ENCODE measurements around the gene ACTC1.

ACTC1 gene

DNA sequence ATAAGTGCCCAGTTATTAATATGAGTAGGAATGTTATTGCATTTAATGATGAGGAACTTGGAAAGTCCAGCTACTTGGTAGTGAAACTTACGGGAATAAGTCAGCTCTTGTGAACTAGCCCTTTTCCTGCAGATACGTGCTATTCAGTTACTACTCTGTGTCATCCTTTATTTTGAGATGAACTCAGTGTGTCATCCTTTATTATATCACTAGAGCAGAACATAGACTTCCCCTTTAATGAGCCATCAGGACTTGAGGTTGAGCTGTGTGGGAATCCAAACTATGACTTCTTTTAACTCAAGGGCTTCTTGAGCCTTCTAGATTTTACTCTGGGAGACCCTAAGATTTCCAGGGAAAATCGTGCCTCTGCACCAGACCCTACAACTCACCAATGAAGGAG is 3.6 kb downstream of the ACTC1 start:
- CTCF ChIA-PET = no interaction called here
- DNase-seq (ENCODE audit: extremely low spot score) = no peak
- POLR2A ChIA-PET = no interaction called here
- TF ChIP-seq FOXK2 (IDR thresholded peaks at IDR 0.05) = no peak
- TF ChIP-seq SUZ12 (IDR thresholded peaks at IDR 0.05) = no peak

DNA sequence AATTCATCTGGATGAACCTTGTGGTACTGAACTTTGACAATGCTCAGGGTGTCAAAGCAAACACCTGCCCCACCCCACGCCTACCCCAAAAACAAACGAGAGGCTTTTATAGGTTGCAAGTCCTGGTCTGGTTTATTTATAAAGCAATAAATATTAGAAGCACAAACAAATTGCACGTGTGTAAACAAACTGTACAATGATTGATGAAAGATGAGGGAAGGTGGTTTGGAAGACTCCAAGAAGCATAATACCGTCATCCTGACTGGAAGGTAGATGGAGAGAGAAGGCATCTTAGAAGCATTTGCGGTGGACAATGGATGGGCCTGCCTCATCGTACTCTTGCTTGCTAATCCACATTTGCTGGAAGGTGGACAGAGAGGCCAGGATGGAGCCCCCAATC is 5.2 kb downstream of the ACTC1 start:
- CTCF ChIA-PET = no interaction called here
- POLR2A ChIA-PET = no interaction called here
- DNase-seq (ENCODE audit: extremely low spot score) = no peak
- no peak for TF ChIP-seq NFRKB (IDR thresholded peaks at IDR 0.05)
- no peak for TF ChIP-seq FOXK2 (IDR thresholded peaks at IDR 0.05)
- no peak for TF ChIP-seq BHLHE40 (IDR thresholded peaks at IDR 0.05; ENCODE audit: borderline replicate concordance)
- no peak for TF ChIP-seq L3MBTL2 (conservative IDR thresholded peaks at IDR 0.05)
- no peak for TF ChIP-seq SP1 (IDR thresholded peaks at IDR 0.05)
- no peak for TF ChIP-seq TARDBP (IDR thresholded peaks at IDR 0.05)
- TF ChIP-seq LEF1 (IDR thresholded peaks at IDR 0.05; ENCODE audit: borderline replicate concordance) = no peak
- no peak for TF ChIP-seq CTBP1 (IDR thresholded peaks at IDR 0.05; ENCODE audit: borderline replicate concordance)
- no peak for TF ChIP-seq SUZ12 (IDR thresholded peaks at IDR 0.05)
- TF ChIP-seq ZNF384 (IDR thresholded peaks at IDR 0.05) = no peak
- no peak for TF ChIP-seq ELF4 (IDR thresholded peaks at IDR 0.05)
- no peak for TF ChIP-seq ARNT (IDR thresholded peaks at IDR 0.05)
- TF ChIP-seq, protein P1, sequence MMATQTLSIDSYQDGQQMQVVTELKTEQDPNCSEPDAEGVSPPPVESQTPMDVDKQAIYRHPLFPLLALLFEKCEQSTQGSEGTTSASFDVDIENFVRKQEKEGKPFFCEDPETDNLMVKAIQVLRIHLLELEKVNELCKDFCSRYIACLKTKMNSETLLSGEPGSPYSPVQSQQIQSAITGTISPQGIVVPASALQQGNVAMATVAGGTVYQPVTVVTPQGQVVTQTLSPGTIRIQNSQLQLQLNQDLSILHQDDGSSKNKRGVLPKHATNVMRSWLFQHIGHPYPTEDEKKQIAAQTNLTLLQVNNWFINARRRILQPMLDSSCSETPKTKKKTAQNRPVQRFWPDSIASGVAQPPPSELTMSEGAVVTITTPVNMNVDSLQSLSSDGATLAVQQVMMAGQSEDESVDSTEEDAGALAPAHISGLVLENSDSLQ (IDR thresholded peaks at IDR 0.05) = no peak
- no peak for TF ChIP-seq HDGF (IDR thresholded peaks at IDR 0.05; ENCODE audit: borderline replicate concordance)
- TF ChIP-seq FOXA1 (IDR thresholded peaks at IDR 0.05) = no peak
- no peak for TF ChIP-seq FOXM1 (IDR thresholded peaks at IDR 0.05; ENCODE audit: borderline replicate concordance)

DNA sequence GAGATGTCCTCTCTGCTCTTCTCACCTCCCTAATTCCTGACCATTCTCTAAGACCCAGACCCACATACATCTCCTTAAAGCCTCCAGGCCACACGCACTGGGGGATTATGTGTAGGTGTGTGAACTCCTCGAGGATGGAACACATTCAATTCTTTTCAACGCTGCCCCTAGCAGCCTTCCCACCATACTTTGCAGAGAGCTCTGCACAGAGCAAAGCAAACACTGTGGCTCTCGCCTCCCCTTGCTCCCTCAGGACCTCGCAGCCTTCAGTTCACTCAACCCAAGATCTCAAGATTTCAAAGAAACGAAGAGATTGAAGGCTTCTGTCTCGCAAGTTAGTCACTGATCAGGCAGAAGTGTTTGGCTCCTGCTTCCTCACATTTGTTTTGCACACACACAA is 6.0 kb downstream of the ACTC1 start:
- no peak for DNase-seq (ENCODE audit: extremely low spot score)
- no peak for TF ChIP-seq HDGF (IDR thresholded peaks at IDR 0.05; ENCODE audit: borderline replicate concordance)
- TF ChIP-seq, protein P1 (IDR thresholded peaks at IDR 0.05) = no peak
- no peak for TF ChIP-seq L3MBTL2 (conservative IDR thresholded peaks at IDR 0.05)
- no peak for TF ChIP-seq FOXA1 (IDR thresholded peaks at IDR 0.05)
- TF ChIP-seq TARDBP (IDR thresholded peaks at IDR 0.05) = no peak
- TF ChIP-seq ARNT (IDR thresholded peaks at IDR 0.05) = no peak
- no peak for TF ChIP-seq SUZ12 (IDR thresholded peaks at IDR 0.05)
- no peak for TF ChIP-seq LEF1 (IDR thresholded peaks at IDR 0.05; ENCODE audit: borderline replicate concordance)
- TF ChIP-seq FOXK2 (IDR thresholded peaks at IDR 0.05) = no peak
- TF ChIP-seq FOXM1 (IDR thresholded peaks at IDR 0.05; ENCODE audit: borderline replicate concordance) = no peak
- no peak for TF ChIP-seq ZNF384 (IDR thresholded peaks at IDR 0.05)
- no peak for TF ChIP-seq ELF4 (IDR thresholded peaks at IDR 0.05)
- TF ChIP-seq SP1 (IDR thresholded peaks at IDR 0.05) = no peak
- TF ChIP-seq CTBP1 (IDR thresholded peaks at IDR 0.05; ENCODE audit: borderline replicate concordance) = no peak
- TF ChIP-seq NFRKB (IDR thresholded peaks at IDR 0.05) = no peak
- TF ChIP-seq BHLHE40 (IDR thresholded peaks at IDR 0.05; ENCODE audit: borderline replicate concordance) = no peak
- POLR2A ChIA-PET = no interaction called here
- CTCF ChIA-PET = no interaction called here

DNA sequence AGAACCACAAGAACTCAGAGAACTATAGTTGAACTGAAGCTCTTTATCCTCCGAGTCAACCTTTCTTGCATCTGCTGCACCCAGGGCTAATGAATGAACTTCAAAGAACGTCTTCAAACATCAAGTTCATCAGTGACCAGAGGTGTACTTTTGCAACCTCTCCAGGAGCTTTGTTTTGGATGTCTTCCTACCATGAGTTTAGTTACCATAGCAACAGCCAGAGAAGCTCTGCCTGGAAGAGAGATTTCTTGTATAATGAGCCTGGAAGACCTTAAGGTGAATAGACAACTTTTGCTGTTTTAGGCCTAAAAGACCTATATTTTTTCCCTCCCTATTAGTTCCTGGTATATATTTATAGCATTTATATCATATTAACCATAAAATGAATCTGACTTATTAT is 9.1 kb downstream of the ACTC1 start:
- no peak for TF ChIP-seq BHLHE40 (IDR thresholded peaks at IDR 0.05; ENCODE audit: borderline replicate concordance)
- TF ChIP-seq TARDBP (IDR thresholded peaks at IDR 0.05) = no peak
- POLR2A ChIA-PET = no interaction called here
- DNase-seq (ENCODE audit: extremely low spot score) = no peak

DNA sequence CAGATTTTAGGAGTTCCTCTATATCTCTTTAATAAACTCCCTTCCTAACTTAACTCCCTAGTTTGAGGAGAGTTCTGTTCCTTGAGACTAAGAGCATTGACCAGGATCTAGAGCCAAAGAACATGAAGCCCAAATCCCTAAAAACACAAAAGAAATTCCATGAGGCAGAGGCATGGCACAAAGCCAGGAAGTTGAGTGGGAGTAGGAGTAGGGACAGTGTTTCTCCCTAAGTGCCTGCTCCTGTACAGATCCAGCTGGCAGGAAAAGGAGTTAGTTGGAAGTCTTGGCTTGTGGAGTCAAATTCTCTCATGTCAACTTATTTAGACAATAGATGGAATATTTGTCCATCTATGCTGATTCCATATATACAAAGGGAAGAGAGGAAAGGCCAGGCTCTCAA is 11.4 kb downstream of the ACTC1 start:
- no peak for DNase-seq (ENCODE audit: extremely low spot score)
- no peak for TF ChIP-seq HDGF (IDR thresholded peaks at IDR 0.05; ENCODE audit: borderline replicate concordance)
- no peak for TF ChIP-seq LEF1 (IDR thresholded peaks at IDR 0.05; ENCODE audit: borderline replicate concordance)
- TF ChIP-seq FOXA1 (IDR thresholded peaks at IDR 0.05) = no peak
- no peak for TF ChIP-seq SUZ12 (IDR thresholded peaks at IDR 0.05)
- TF ChIP-seq NFRKB (IDR thresholded peaks at IDR 0.05) = no peak
- TF ChIP-seq SP1 (IDR thresholded peaks at IDR 0.05) = no peak
- TF ChIP-seq, protein P1 (IDR thresholded peaks at IDR 0.05) = no peak
- ChIA-PET CTCF (no interaction called here), POLR2A (no interaction called here)

More for the DNA sequence above, 9.1 kb downstream of the ACTC1 start:
- CTCF ChIA-PET = no interaction called here

DNA sequence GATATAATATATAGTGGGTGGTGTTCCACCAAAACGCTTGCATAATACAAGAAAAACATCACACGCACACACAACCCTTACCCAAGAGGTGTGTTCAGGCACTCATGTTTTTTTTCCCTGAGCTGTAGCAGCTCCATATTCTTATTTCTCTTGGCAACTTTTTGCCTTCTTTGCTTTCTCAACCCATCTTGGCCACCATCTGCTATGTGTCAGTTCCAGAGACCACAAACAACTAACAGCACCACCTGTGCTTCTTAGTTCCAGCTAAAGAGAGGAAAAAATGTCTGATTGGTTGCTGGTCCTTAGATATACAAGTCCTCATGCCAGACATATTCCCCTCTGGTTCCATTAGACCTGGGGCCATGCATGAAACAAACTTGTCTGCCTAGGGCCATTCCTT is 11.9 kb downstream of the ACTC1 start:
- POLR2A ChIA-PET = no interaction called here

More for the DNA sequence above, 11.9 kb downstream of the ACTC1 start:
- TF ChIP-seq SUZ12 (IDR thresholded peaks at IDR 0.05) = no peak
- no peak for TF ChIP-seq NFRKB (IDR thresholded peaks at IDR 0.05)
- no peak for TF ChIP-seq ELF4 (IDR thresholded peaks at IDR 0.05)
- TF ChIP-seq SP1 (IDR thresholded peaks at IDR 0.05) = no peak
- TF ChIP-seq ZNF384 (IDR thresholded peaks at IDR 0.05) = no peak
- no peak for TF ChIP-seq LEF1 (IDR thresholded peaks at IDR 0.05; ENCODE audit: borderline replicate concordance)
- no peak for TF ChIP-seq L3MBTL2 (conservative IDR thresholded peaks at IDR 0.05)
- no peak for TF ChIP-seq BHLHE40 (IDR thresholded peaks at IDR 0.05; ENCODE audit: borderline replicate concordance)
- TF ChIP-seq FOXK2 (IDR thresholded peaks at IDR 0.05) = no peak
- TF ChIP-seq FOXM1 (IDR thresholded peaks at IDR 0.05; ENCODE audit: borderline replicate concordance) = no peak
- TF ChIP-seq HDGF (IDR thresholded peaks at IDR 0.05; ENCODE audit: borderline replicate concordance) = no peak
- TF ChIP-seq FOXA1 (IDR thresholded peaks at IDR 0.05) = no peak
- TF ChIP-seq TARDBP (IDR thresholded peaks at IDR 0.05) = no peak
- TF ChIP-seq, protein P1 (IDR thresholded peaks at IDR 0.05) = no peak
- TF ChIP-seq CTBP1 (IDR thresholded peaks at IDR 0.05; ENCODE audit: borderline replicate concordance) = no peak
- no peak for TF ChIP-seq ARNT (IDR thresholded peaks at IDR 0.05)
- DNase-seq (ENCODE audit: extremely low spot score) = no peak
- CTCF ChIA-PET = no interaction called here
